ENCODE data around the gene BNIP5.

BNIP5 gene

GRCh38 chr6:36290668-36291620 lies 45.7 kb downstream of the BNIP5 start:
- DNase-seq, result no peak

GRCh38 chr6:36289281-36289878 lies 47.3 kb downstream of the BNIP5 start:
- peak; percentile 96 for DNase-seq

- DNase-seq, result no peak
Measured at GRCh38 chr6:36286858-36287257, 49.8 kb downstream of the BNIP5 start.

GRCh38 chr6:36285797-36286196 lies 50.9 kb downstream of the BNIP5 start:
- no peak for DNase-seq

- no peak for DNase-seq
Measured at GRCh38 chr6:36285187-36285671, 51.5 kb downstream of the BNIP5 start.

- DNase-seq, result no peak
Measured at GRCh38 chr6:36284359-36284758, 52.3 kb downstream of the BNIP5 start.

GRCh38 chr6:36283608-36284007 lies 53.1 kb downstream of the BNIP5 start:
- DNase-seq, result no peak

- DNase-seq, result no peak
Measured at GRCh38 chr6:36280983-36281382, 55.7 kb downstream of the BNIP5 start.

- no peak for DNase-seq
Measured at GRCh38 chr6:36280467-36280866, 56.2 kb downstream of the BNIP5 start.

- DNase-seq, result no peak
Measured at GRCh38 chr6:36277946-36278470, 58.7 kb downstream of the BNIP5 start.

- no peak for DNase-seq
Measured at GRCh38 chr6:36276581-36277536, 59.8 kb downstream of the BNIP5 start.

- DNase-seq, result no peak
Measured at GRCh38 chr6:36273802-36274514, 62.7 kb downstream of the BNIP5 start.

GRCh38 chr6:36273067-36273466 lies 63.6 kb downstream of the BNIP5 start:
- DNase-seq, result no peak

GRCh38 chr6:36272234-36272633 lies 64.5 kb downstream of the BNIP5 start:
- no peak for DNase-seq

- no peak for DNase-seq
Measured at GRCh38 chr6:36269834-36270705, 66.6 kb downstream of the BNIP5 start, which contains the start of gene PNPLA1. Gene PNPLA1 (plus strand): TSS chr6:36270060. CDS start chr6:36270460, 400 bp downstream.

GRCh38 chr6:36268478-36269275 lies 68.0 kb downstream of the BNIP5 start:
- DNase-seq, result no peak

- no peak for DNase-seq
Measured at GRCh38 chr6:36267731-36268477, 68.8 kb downstream of the BNIP5 start.

GRCh38 chr6:36266913-36267644 lies 69.6 kb downstream of the BNIP5 start:
- no peak for DNase-seq
